SK-N-SH (cell line): Measurements from ENCODE around the gene MAML3.

ENCODE experiments used
- EP300 ChIP-seq, 2 experiments: IDR thresholded peaks; 2 replicates each; pipeline versions ENCODE4 v1.4.0 to v1.6.1; 2012; ENCODE audit warnings: borderline replicate concordance in 1 of 2, low read depth in 1 of 2, low read length in 1 of 2
- GABPA ChIP-seq: IDR thresholded peaks from 2 replicates; pipeline ENCODE4 v1.4.0; 2012; ENCODE audit warnings: low read depth, mild to moderate bottlenecking
- MXI1 ChIP-seq: IDR thresholded peaks from 2 replicates; pipeline ENCODE4 v1.6.1; 2012; ENCODE audit warnings: mild to moderate bottlenecking, low read depth, low read length, improper control_type of control experiment
- NRF1 ChIP-seq: IDR thresholded peaks from 2 replicates; pipeline ENCODE4 v1.6.1; 2012; ENCODE audit warnings: low read depth, mild to moderate bottlenecking, low read length
- TAF1 ChIP-seq: IDR thresholded peaks from 2 replicates; pipeline ENCODE4 v1.6.1; 2012; ENCODE audit warnings: low read depth, mild to moderate bottlenecking, low read length, moderate library complexity, borderline replicate concordance
- TCF12 ChIP-seq: IDR thresholded peaks from 2 replicates; pipeline ENCODE4 v1.4.0; 2012
- TF ChIP-seq, protein P1 (sequence below): fragments of 200-600 bp; sonication (generic); IDR thresholded peaks from 2 replicates; pipeline ENCODE4 v1.6.1; 2017; ENCODE audit warnings: antibody characterized with exemption, mild to moderate bottlenecking, moderate library complexity
- TF ChIP-seq, protein P2 (sequence below): IDR thresholded peaks from 2 replicates; pipeline ENCODE4 v1.4.0; 2012; ENCODE audit warnings: low read depth
- TF ChIP-seq, protein P3 (sequence below): fragments of 150-350 bp; IDR thresholded peaks from 2 replicates; pipeline ENCODE4 v1.6.1; 2017; ENCODE audit warnings: antibody characterized with exemption, low read length, low read depth, borderline replicate concordance
- TF ChIP-seq, protein P4 (sequence below): IDR thresholded peaks from 2 replicates; pipeline ENCODE4 v1.6.1; 2012; ENCODE audit warnings: mild to moderate bottlenecking, low read depth, low read length, moderate library complexity
- TF ChIP-seq, protein P5 (sequence below): fragments of 150-350 bp; IDR thresholded peaks from 2 replicates; pipeline ENCODE4 v1.6.1; 2016; ENCODE audit warnings: mild to moderate bottlenecking, low read depth, low read length

DNA sequence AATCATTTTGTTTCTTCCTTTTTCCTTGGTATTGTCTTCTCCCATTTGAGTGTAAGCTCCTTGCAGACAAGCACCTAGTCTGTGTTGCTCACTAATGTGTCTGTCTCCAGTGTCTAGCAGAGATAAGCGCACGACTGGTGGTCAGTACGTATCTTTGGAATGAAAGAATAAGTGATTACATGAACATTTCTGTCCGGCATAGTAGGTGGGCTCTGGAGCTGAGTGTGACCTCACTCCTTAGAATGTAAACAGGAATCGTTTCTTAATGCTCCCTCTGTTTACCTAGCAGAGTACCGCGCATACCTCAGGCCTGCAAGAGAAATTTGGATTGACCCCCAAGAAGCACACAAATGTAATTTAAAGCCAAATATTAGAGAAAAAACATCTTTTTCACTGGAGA lies 235.4 kb downstream of the MAML3 start:
- TF ChIP-seq, protein P1, sequence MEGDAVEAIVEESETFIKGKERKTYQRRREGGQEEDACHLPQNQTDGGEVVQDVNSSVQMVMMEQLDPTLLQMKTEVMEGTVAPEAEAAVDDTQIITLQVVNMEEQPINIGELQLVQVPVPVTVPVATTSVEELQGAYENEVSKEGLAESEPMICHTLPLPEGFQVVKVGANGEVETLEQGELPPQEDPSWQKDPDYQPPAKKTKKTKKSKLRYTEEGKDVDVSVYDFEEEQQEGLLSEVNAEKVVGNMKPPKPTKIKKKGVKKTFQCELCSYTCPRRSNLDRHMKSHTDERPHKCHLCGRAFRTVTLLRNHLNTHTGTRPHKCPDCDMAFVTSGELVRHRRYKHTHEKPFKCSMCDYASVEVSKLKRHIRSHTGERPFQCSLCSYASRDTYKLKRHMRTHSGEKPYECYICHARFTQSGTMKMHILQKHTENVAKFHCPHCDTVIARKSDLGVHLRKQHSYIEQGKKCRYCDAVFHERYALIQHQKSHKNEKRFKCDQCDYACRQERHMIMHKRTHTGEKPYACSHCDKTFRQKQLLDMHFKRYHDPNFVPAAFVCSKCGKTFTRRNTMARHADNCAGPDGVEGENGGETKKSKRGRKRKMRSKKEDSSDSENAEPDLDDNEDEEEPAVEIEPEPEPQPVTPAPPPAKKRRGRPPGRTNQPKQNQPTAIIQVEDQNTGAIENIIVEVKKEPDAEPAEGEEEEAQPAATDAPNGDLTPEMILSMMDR, result no peak
- TF ChIP-seq EP300 (IDR thresholded peaks at IDR 0.05; ENCODE audit: borderline replicate concordance in 1 of 2, low read depth in 1 of 2, low read length in 1 of 2), result no peak
- TF ChIP-seq, protein P2, sequence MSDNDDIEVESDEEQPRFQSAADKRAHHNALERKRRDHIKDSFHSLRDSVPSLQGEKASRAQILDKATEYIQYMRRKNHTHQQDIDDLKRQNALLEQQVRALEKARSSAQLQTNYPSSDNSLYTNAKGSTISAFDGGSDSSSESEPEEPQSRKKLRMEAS, result no peak
- TF ChIP-seq, protein P3, sequence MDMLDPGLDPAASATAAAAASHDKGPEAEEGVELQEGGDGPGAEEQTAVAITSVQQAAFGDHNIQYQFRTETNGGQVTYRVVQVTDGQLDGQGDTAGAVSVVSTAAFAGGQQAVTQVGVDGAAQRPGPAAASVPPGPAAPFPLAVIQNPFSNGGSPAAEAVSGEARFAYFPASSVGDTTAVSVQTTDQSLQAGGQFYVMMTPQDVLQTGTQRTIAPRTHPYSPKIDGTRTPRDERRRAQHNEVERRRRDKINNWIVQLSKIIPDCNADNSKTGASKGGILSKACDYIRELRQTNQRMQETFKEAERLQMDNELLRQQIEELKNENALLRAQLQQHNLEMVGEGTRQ, result no peak
- no peak for TF ChIP-seq NRF1
- TF ChIP-seq, protein P4, sequence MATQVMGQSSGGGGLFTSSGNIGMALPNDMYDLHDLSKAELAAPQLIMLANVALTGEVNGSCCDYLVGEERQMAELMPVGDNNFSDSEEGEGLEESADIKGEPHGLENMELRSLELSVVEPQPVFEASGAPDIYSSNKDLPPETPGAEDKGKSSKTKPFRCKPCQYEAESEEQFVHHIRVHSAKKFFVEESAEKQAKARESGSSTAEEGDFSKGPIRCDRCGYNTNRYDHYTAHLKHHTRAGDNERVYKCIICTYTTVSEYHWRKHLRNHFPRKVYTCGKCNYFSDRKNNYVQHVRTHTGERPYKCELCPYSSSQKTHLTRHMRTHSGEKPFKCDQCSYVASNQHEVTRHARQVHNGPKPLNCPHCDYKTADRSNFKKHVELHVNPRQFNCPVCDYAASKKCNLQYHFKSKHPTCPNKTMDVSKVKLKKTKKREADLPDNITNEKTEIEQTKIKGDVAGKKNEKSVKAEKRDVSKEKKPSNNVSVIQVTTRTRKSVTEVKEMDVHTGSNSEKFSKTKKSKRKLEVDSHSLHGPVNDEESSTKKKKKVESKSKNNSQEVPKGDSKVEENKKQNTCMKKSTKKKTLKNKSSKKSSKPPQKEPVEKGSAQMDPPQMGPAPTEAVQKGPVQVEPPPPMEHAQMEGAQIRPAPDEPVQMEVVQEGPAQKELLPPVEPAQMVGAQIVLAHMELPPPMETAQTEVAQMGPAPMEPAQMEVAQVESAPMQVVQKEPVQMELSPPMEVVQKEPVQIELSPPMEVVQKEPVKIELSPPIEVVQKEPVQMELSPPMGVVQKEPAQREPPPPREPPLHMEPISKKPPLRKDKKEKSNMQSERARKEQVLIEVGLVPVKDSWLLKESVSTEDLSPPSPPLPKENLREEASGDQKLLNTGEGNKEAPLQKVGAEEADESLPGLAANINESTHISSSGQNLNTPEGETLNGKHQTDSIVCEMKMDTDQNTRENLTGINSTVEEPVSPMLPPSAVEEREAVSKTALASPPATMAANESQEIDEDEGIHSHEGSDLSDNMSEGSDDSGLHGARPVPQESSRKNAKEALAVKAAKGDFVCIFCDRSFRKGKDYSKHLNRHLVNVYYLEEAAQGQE, result no peak
- TF ChIP-seq GABPA, result no peak
- TF ChIP-seq TAF1, result no peak
- TF ChIP-seq, protein P5, sequence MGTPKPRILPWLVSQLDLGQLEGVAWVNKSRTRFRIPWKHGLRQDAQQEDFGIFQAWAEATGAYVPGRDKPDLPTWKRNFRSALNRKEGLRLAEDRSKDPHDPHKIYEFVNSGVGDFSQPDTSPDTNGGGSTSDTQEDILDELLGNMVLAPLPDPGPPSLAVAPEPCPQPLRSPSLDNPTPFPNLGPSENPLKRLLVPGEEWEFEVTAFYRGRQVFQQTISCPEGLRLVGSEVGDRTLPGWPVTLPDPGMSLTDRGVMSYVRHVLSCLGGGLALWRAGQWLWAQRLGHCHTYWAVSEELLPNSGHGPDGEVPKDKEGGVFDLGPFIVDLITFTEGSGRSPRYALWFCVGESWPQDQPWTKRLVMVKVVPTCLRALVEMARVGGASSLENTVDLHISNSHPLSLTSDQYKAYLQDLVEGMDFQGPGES, result no peak
- no peak for TF ChIP-seq MXI1
- TF ChIP-seq TCF12, result no peak
